Bronchial epithelial cell (primary cell): ENCODE results near the gene CHST11. TPM values are rescaled to one million over a fixed set of nuclear protein-coding genes. Genes with fewer than 3 reads are reported as not detected.
"Not testable (repeated sequence)": the region's sequence is repeated elsewhere in the genome, so short reads cannot be mapped to it uniquely, and the experiment has no call there.

Experiments
- DNase-seq: peaks from one replicate; pipeline ENCODE4 v3.0.0-alpha.2; 2010; ENCODE audit warnings: low read depth
- FAIRE-seq: peaks from 2 replicates; lab custom pipeline; 2011; peaks lifted over from hg19 to GRCh38; lab: Jason Lieb, UNC
- H3K27me3 ChIP-seq: 2 replicates; pipeline ENCODE4 v1.5.1; 2011; ENCODE audit warnings: low read length; ENCODE audit not compliant: control insufficient read depth, insufficient read depth
- H3K36me3 ChIP-seq: 2 replicates; pipeline ENCODE4 v1.5.1; 2011; ENCODE audit warnings: low read length; ENCODE audit not compliant: control insufficient read depth, insufficient read depth
- H3K4me3 ChIP-seq: 2 replicates; pipeline ENCODE4 v1.5.1; 2011; ENCODE audit warnings: mild to moderate bottlenecking, low read depth, low read length, control low read depth
- CTCF ChIP-seq: IDR thresholded peaks from 2 replicates; pipeline ENCODE4 v1.5.1; 2011; ENCODE audit warnings: mild to moderate bottlenecking, moderate library complexity, low read length, control low read depth, inconsistent platforms; ENCODE audit not compliant: insufficient read depth, severe bottlenecking
- total RNA-seq: library from RNA; depleted of rRNA; stranded (reverse); fragments of >200 nt; gene quantifications from 2 replicates; pipeline ENCODE4 v1.2.1, GENCODE V29; 2014

CHST11 gene
- total RNA-seq, 1 donor from 2014 or later = 7.9 TPM

- no peak for TF ChIP-seq CTCF
- DNase-seq (no peak), FAIRE-seq (no peak)
- Histone ChIP-seq H3K27me3 (no peaks in the 10 kb centered on the region), H3K36me3 (no peaks in the 10 kb centered on the region), H3K4me3 (no peak overlapping the region)
Observed at GRCh38 chr12:104740668-104741067, 283.9 kb downstream of the CHST11 start.

- DNase-seq (no peak), FAIRE-seq (no peak)
- H3K4me3 ChIP-seq = no peak overlapping the region
- no peaks in the 10 kb centered on the region for H3K27me3 ChIP-seq
- TF ChIP-seq CTCF = no peak
- no peaks in the 10 kb centered on the region for H3K36me3 ChIP-seq
Observed at GRCh38 chr12:104741077-104741476, 284.3 kb downstream of the CHST11 start.

GRCh38 chr12:104741497-104742367, 285.0 kb downstream of the CHST11 start:
- H3K36me3 ChIP-seq = no peaks in the 10 kb centered on the region
- H3K4me3 ChIP-seq = no peak overlapping the region
- DNase-seq (no peak), FAIRE-seq (no peak)
- H3K27me3 ChIP-seq = no peaks in the 10 kb centered on the region
- no peak for TF ChIP-seq CTCF

GRCh38 chr12:104742551-104743201, 285.9 kb downstream of the CHST11 start:
- H3K27me3 ChIP-seq = no peaks in the 10 kb centered on the region
- H3K36me3 ChIP-seq = no peaks in the 10 kb centered on the region
- H3K4me3 ChIP-seq = no peak overlapping the region
- DNase-seq (no peak), FAIRE-seq (no peak)
- TF ChIP-seq CTCF = no peak

- no peaks in the 10 kb centered on the region for H3K27me3 ChIP-seq
- FAIRE-seq (no peak), DNase-seq (no peak)
- no peak overlapping the region for H3K4me3 ChIP-seq
- no peaks in the 10 kb centered on the region for H3K36me3 ChIP-seq
- TF ChIP-seq CTCF = no peak
Observed at GRCh38 chr12:104743202-104743580, 286.4 kb downstream of the CHST11 start.

GRCh38 chr12:104743753-104744548, 287.2 kb downstream of the CHST11 start:
- H3K36me3 ChIP-seq, H3K27me3 ChIP-seq, H3K4me3 ChIP-seq, DNase-seq, FAIRE-seq: not testable (repeated sequence)
